RWPE2 (cell line): ENCODE results near the gene SHANK2.

Source experiments
- ATAC-seq: fragments of 200-7000 bp; cut with Tn5 transposase; 3 replicates; pipeline ENCODE4 v1.9.1; 2021; ENCODE audit warnings: low read depth
- DNase-seq: peaks from one replicate; pipeline ENCODE4 v3.0.0-alpha.2; 2020; ENCODE audit warnings: low spot score
- H3K27ac ChIP-seq: fragments of 450-650 bp; 2 replicates; pipeline ENCODE4 v1.5.1; 2017; ENCODE audit warnings: mild to moderate bottlenecking; ENCODE audit not compliant: poor library complexity, severe bottlenecking
- H3K27me3 ChIP-seq: fragments of 250-450 bp; sonication (Bioruptor Pico); 2 replicates; pipeline ENCODE4 v1.5.1; 2021; ENCODE audit warnings: mild to moderate bottlenecking, moderate library complexity; ENCODE audit not compliant: insufficient read depth, poor library complexity, severe bottlenecking
- H3K36me3 ChIP-seq: fragments of 250-450 bp; sonication (Bioruptor Pico); 2 replicates; pipeline ENCODE4 v1.5.1; 2020; ENCODE audit warnings: low read depth, mild to moderate bottlenecking, moderate library complexity
- H3K4me1 ChIP-seq: fragments of 250-450 bp; sonication (Bioruptor Pico); 2 replicates; pipeline ENCODE4 v1.5.1; 2021; ENCODE audit warnings: mild to moderate bottlenecking, moderate library complexity; ENCODE audit not compliant: insufficient read depth, poor library complexity, severe bottlenecking
- H3K4me3 ChIP-seq: fragments of 250-450 bp; sonication (Bioruptor Pico); 2 replicates; pipeline ENCODE4 v1.5.1; 2021; ENCODE audit warnings: mild to moderate bottlenecking, moderate library complexity; ENCODE audit not compliant: severe bottlenecking
- H3K9me3 ChIP-seq: fragments of 250-450 bp; sonication (Bioruptor Pico); 2 replicates; pipeline ENCODE4 v1.5.1; 2021; ENCODE audit warnings: mild to moderate bottlenecking, moderate library complexity; ENCODE audit not compliant: severe bottlenecking
- CTCF ChIP-seq: fragments of 450-650 bp; IDR thresholded peaks from one replicate; pipeline ENCODE4 v1.5.1; 2017; ENCODE audit warnings: mild to moderate bottlenecking, moderate library complexity; ENCODE audit not compliant: poor library complexity, severe bottlenecking

Gene SHANK2

GRCh38 chr11:71215425-71215965 lies 36.9 kb downstream of the SHANK2 start:
- Histone ChIP-seq H3K9me3 (no peaks in the 10 kb centered on the region), H3K4me1 (no peaks in the 10 kb centered on the region), H3K36me3 (no peaks in the 10 kb centered on the region), H3K4me3 (no peak overlapping the region), H3K27ac (no peak overlapping the region), H3K27me3 (no peaks in the 10 kb centered on the region)
- no peak for TF ChIP-seq CTCF
- DNase-seq (peak; percentile 33), ATAC-seq (no peak)

- Histone ChIP-seq H3K9me3 (no peaks in the 10 kb centered on the region), H3K36me3 (no peaks in the 10 kb centered on the region), H3K4me1 (no peaks in the 10 kb centered on the region), H3K27ac (no peak overlapping the region), H3K27me3 (no peaks in the 10 kb centered on the region), H3K4me3 (no peak overlapping the region)
- no peak for TF ChIP-seq CTCF
- ATAC-seq (no peak), DNase-seq (peak; percentile 33)
These were observed 37.6 kb downstream of the SHANK2 start for GRCh38 chr11:71214553-71215424.

- no peak for TF ChIP-seq CTCF
- no peaks in the 10 kb centered on the region for H3K36me3 ChIP-seq
- ATAC-seq, result no peak
- H3K27me3 ChIP-seq, result no peaks in the 10 kb centered on the region
- no peak overlapping the region for H3K27ac ChIP-seq
- DNase-seq, result peak; percentile 18
- no peaks in the 10 kb centered on the region for H3K9me3 ChIP-seq
- H3K4me3 ChIP-seq, result no peak overlapping the region
- no peaks in the 10 kb centered on the region for H3K4me1 ChIP-seq
These were observed 38.5 kb downstream of the SHANK2 start for GRCh38 chr11:71213696-71214552.

GRCh38 chr11:71212871-71213559 lies 39.4 kb downstream of the SHANK2 start:
- TF ChIP-seq CTCF, result no peak
- no peaks in the 10 kb centered on the region for H3K36me3 ChIP-seq
- no peak overlapping the region for H3K27ac ChIP-seq
- H3K4me3 ChIP-seq, result no peak overlapping the region
- DNase-seq (peak; percentile 23), ATAC-seq (no peak)
- H3K9me3 ChIP-seq, result no peaks in the 10 kb centered on the region
- no peaks in the 10 kb centered on the region for H3K27me3 ChIP-seq
- no peaks in the 10 kb centered on the region for H3K4me1 ChIP-seq
